ENCODE results near the gene WAPL. TPM values are rescaled to one million over a fixed set of nuclear protein-coding genes. Genes with fewer than 3 reads are reported as not detected.

Gene WAPL
- total RNA-seq, 2 donors from 2014 or later, result 24.1 to 38.9 TPM

DNA sequence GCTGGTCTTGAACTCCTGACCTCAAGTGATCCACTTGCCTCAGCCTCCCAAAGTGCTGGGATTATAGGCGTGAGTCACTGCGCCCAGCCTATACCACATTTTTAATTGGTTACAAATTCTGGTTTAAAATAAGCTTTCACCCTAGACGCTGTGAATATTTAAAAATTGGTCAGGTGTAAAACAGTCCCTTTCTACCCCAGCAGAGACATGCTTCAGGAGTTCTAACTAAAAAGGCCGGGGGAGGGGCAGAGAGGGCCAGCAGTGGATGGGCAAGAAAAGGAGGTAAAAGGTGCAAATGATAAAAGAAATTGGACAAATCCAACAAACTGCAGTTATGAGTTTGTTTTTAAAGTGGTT lies 70.0 kb downstream of the WAPL start:
- intact Hi-C loops (cut with DNase I), result no loop called here
- no peak for ATAC-seq
- Histone ChIP-seq H3K4me1 (peaks cover 12% of the 10 kb centered on the region), H3K9me3 (no peaks in the 10 kb centered on the region), H3K27ac (no peak overlapping the region), H3K36me3 (replicated peaks in 1 of 2; ENCODE audit: insufficient read depth in 1 of 2, low read depth in 2 of 2) (peaks cover 0 to 15% of the 10 kb centered on the region in 2 donors), H3K4me3 (no peak overlapping the region), H3K27me3 (no peaks in the 10 kb centered on the region)
- no peak for DNase-seq
- 95 to 98% methylated on average over 4 of the region's 4 CpGs for WGBS, 2 donors
- TF ChIP-seq POLR2A (IDR thresholded peaks at IDR 0.05), result no peak
- TF ChIP-seq, protein P1, sequence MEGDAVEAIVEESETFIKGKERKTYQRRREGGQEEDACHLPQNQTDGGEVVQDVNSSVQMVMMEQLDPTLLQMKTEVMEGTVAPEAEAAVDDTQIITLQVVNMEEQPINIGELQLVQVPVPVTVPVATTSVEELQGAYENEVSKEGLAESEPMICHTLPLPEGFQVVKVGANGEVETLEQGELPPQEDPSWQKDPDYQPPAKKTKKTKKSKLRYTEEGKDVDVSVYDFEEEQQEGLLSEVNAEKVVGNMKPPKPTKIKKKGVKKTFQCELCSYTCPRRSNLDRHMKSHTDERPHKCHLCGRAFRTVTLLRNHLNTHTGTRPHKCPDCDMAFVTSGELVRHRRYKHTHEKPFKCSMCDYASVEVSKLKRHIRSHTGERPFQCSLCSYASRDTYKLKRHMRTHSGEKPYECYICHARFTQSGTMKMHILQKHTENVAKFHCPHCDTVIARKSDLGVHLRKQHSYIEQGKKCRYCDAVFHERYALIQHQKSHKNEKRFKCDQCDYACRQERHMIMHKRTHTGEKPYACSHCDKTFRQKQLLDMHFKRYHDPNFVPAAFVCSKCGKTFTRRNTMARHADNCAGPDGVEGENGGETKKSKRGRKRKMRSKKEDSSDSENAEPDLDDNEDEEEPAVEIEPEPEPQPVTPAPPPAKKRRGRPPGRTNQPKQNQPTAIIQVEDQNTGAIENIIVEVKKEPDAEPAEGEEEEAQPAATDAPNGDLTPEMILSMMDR (IDR thresholded peaks at IDR 0.05), result no peak

DNA sequence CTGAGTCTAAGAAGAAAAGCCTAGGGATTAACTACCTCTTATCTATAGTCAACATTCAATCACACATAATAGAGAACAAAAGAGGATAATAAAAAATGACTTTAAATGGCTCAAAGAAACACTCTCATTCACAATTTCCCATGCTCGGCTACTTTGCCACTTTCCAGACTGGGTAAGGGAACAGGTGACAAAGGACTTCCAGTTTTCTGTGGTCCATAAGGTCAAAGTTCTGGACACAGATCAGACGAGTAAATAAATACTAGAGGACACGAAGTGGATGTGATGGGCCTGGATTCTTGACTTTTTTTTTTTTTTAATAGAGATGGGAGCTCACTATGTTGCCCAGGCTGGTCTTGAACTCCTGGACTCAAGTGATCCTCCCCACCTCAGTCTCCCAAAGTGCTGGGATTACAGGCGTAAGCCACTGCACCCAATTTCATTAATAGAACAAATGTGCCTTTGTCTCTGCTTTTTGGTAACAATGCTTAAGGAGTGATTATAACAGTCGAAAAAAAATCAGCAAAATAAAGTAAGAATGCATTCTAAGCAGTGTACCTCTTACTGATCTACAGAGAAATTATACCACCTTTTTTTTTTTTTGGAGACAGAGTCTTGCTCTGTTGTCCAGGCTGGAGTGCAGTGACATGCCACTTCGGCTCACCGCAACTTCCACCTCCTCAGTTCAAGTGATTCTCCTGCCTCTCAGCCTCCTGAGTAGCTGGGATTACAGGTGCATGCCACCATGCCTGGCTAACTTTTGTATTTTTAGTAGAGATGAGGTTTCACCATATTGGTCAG lies 70.6 kb downstream of the WAPL start:
- Histone ChIP-seq H3K4me3 (no peak overlapping the region), H3K36me3 (replicated peaks in 1 of 2; ENCODE audit: insufficient read depth in 1 of 2, low read depth in 2 of 2) (peaks cover 0 to 15% of the 10 kb centered on the region in 2 donors), H3K4me1 (peaks cover 12% of the 10 kb centered on the region), H3K9me3 (no peaks in the 10 kb centered on the region), H3K27me3 (no peaks in the 10 kb centered on the region), H3K27ac (no peak overlapping the region)
- no peak for TF ChIP-seq POLR2A (IDR thresholded peaks at IDR 0.05)
- TF ChIP-seq, protein P1 (IDR thresholded peaks at IDR 0.05), result no peak
- intact Hi-C loops (cut with DNase I), result no loop called here
- ATAC-seq (no peak), DNase-seq (no peak)
- WGBS, 2 donors, result 62 to 65% methylated on average over 7 of the region's 7 CpGs

DNA sequence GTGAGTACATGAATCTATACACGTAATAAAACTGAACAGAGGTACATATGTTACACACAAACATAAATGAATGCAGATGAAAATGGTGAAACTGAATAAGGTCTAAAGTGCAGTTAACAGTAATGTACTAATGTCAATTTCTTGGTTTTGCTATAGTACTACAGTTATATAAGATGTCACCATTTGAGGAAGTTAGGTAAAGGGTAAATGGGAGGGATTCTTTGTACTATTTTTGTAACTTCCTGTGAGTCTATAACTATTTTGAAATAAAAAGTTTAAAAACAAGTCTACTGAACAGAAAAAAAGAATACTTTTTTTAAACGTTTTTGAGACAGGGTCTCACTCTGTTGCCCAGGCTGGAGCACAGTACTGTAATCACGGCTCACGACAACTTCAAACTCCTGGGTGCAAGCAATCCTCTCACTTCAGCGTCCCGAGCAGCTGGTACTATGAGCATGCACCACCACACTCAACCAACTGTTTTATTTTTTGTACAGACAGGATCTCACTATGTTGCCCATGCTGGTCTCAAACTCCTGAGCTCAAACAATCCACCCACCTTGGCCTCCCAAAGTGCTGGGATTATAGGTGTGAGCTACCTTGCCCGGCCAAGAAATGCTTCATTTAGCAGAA lies 71.5 kb downstream of the WAPL start:
- WGBS, 2 donors, result 84 to 90% methylated on average over 7 of the region's 7 CpGs
- intact Hi-C loops (cut with DNase I), result no loop called here
- TF ChIP-seq, protein P1 (IDR thresholded peaks at IDR 0.05), result no peak
- no peak for TF ChIP-seq POLR2A (IDR thresholded peaks at IDR 0.05)
- H3K27me3 ChIP-seq, result no peaks in the 10 kb centered on the region
- DNase-seq, result no peak
- H3K9me3 ChIP-seq, result no peaks in the 10 kb centered on the region
- H3K4me1 ChIP-seq, result peaks cover 12% of the 10 kb centered on the region
- no peak overlapping the region for H3K27ac ChIP-seq
- no peak for ATAC-seq
- H3K4me3 ChIP-seq, result no peak overlapping the region
- peaks cover 0 to 17% of the 10 kb centered on the region in 2 donors for H3K36me3 ChIP-seq (replicated peaks in 1 of 2; ENCODE audit: insufficient read depth in 1 of 2, low read depth in 2 of 2)

DNA sequence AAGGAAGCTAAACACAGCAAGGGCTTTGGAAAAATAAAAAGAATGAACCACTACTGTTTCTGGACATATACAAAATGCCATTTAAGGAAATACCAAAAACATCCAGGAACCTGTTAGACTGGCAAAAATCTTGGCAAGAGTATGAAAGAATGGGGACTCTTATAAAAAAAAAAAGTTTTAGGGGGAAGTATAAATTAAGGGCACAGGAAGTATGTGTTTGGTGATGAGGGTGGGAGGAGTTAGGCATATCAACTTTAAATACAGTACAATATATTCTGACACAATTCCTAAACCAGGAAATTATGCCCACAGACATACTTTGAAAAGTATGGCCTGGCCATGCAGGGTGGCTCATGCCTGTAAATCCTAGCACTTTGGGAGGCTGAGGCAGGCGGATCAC lies 74.2 kb downstream of the WAPL start:
- WGBS, 2 donors, result 87 to 90% methylated on average over 1 of the region's 1 CpG

More for the DNA sequence above, 74.2 kb downstream of the WAPL start:
- peak overlapping the region in 1 of 4 donors; percentile 31 for H3K27ac ChIP-seq
- peaks cover 12% of the 10 kb centered on the region for H3K4me1 ChIP-seq
- no peak for ATAC-seq
- H3K36me3 ChIP-seq (replicated peaks in 1 of 2; ENCODE audit: insufficient read depth in 1 of 2, low read depth in 2 of 2), result peaks cover 0 to 13% of the 10 kb centered on the region in 2 donors
- no peaks in the 10 kb centered on the region for H3K9me3 ChIP-seq
- DNase-seq, result no peak
- no peak overlapping the region for H3K4me3 ChIP-seq
- intact Hi-C loops (cut with DNase I), result no loop called here
- TF ChIP-seq, protein P1 (IDR thresholded peaks at IDR 0.05), result no peak
- no peak for TF ChIP-seq POLR2A (IDR thresholded peaks at IDR 0.05)
- no peaks in the 10 kb centered on the region for H3K27me3 ChIP-seq
